M059J (cell line): Measurements from ENCODE around the gene RGS9. TPM values are rescaled to one million over a fixed set of nuclear protein-coding genes. Genes with fewer than 3 reads are reported as not detected.

Experiments
- DNase-seq: peaks from one replicate; pipeline ENCODE4 v3.0.0-alpha.2; 2012; ENCODE audit warnings: low read depth
- total RNA-seq: library from RNA; depleted of rRNA; stranded (reverse); fragments of >200 nt; shearing (Covaris generic); gene quantifications from 2 replicates; pipeline ENCODE4 v1.2.3, GENCODE V29; 2014; rRNA removed

RGS9 gene
- total RNA-seq, 1 experiment from 2014 or later, result 5.4 TPM

DNA sequence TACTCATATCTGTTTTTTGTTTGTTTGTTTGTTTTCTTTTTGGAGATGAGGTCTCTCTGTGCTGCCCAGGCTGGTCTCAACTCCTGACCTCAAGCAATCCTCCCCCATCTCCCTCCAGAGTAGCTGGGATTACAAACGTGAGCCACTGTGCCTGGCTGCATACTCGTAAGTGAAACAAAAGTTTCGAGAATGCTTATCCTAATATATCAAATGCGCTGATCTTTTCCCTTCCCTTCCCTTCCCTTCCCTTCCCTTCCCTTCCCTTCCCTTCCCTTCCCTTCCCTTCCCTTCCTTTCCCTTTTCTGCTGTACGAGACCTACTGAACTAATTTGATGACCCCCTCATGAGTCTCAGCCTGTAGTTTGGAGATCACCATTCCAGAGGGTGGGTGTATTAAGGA lies 122.1 kb downstream of the RGS9 start:
- DNase-seq, result no peak

DNA sequence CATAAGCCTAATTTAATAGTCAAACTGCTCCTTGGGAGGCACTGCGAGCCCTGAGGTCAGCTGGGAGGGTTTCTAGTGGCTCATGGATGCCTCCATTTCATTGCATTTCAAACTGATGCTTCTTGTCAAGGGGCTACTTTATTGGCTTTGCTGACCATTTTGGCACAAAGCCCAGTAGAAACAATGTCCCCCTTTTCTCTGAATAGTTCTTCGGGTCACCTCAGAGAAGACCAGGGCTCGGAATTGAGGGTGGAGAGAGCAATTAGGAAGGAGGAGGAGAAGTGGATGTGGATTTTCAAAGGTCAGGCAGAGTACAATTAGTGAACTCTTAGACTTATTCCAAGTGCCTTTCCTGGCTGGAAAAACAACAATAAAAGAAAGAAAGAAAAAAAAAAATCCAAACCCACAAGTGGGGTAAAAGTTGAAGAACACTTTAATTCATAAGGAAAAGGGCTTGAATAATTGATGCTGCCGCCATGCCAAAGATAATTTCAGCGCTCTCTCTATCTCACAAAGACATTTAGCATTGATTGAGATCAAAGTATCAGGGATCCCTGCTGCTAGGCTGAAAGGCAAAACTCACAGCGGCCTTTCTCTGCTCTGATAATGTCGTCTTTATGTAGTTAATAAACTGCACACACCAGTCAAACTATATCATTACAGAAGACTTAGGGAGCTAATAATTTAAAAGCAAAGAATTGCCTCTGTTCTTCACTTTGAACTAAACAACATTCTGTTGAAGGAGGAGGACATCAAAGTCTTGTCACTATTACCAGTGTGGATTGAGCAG lies 122.7 kb downstream of the RGS9 start:
- no peak for DNase-seq

DNA sequence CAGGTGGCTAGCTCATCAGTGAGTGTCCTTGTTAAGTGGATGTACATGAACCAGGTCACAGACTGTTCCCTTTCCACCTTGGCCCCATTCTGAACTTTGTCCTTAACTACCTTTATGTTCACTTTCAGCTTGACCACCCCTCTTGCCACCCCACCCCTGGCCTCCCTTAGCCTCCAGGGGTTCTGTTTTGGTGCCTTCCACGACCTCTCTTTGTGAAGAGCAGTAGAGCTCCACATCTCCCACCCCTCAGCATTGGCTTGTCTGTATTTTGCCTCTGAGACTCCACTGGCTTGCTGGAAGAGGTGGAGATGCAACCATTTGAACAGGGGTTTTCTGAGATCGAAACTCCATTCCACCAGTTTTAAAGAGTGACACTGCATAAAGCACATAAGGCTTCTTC lies 123.5 kb downstream of the RGS9 start:
- no peak for DNase-seq

- no peak for DNase-seq
These were observed 124.0 kb downstream of the RGS9 start for GRCh38 chr17:65261152-65261551.

- peak; percentile 41 for DNase-seq
These were observed 124.8 kb downstream of the RGS9 start for GRCh38 chr17:65261682-65262636.

- no peak for DNase-seq
These were observed 128.1 kb downstream of the RGS9 start for GRCh38 chr17:65265276-65265675.

- DNase-seq, result no peak
These were observed 131.7 kb downstream of the RGS9 start for GRCh38 chr17:65268832-65269231.

GRCh38 chr17:65270499-65271253 lies 133.5 kb downstream of the RGS9 start:
- no peak for DNase-seq

DNA sequence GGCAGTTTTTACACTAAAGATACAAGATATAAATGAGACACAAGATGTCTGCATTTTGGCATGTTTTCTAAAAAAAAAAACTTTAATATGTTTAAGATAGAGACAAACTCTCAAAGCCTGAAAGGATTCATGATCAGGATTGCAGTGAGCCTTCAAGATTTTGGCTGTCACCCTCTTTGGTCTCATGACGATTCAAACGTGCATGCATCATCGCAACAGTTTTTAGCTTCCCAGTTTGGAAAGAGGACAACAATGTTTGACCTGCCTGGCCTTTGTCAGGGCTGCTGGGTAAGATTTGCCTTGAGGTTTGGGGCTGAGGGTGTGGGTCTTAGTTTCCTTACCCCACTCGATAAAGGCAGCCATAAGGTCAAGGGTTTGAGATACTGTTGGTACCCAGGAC lies 134.1 kb downstream of the RGS9 start:
- DNase-seq, result no peak

Other genes starting within 250 kb of the RGS9 start
- gene LRRC37A3, start 217.9 kb upstream of the RGS9 start, total RNA-seq, result 7.1 and 12.7 TPM in 2 replicates
- 40.4 and 61.9 TPM in 2 replicates for gene GNA13, start 80.6 kb upstream of the RGS9 start, total RNA-seq